ENCODE results near the gene OR52E2.

- TF ChIP-seq, protein P1, sequence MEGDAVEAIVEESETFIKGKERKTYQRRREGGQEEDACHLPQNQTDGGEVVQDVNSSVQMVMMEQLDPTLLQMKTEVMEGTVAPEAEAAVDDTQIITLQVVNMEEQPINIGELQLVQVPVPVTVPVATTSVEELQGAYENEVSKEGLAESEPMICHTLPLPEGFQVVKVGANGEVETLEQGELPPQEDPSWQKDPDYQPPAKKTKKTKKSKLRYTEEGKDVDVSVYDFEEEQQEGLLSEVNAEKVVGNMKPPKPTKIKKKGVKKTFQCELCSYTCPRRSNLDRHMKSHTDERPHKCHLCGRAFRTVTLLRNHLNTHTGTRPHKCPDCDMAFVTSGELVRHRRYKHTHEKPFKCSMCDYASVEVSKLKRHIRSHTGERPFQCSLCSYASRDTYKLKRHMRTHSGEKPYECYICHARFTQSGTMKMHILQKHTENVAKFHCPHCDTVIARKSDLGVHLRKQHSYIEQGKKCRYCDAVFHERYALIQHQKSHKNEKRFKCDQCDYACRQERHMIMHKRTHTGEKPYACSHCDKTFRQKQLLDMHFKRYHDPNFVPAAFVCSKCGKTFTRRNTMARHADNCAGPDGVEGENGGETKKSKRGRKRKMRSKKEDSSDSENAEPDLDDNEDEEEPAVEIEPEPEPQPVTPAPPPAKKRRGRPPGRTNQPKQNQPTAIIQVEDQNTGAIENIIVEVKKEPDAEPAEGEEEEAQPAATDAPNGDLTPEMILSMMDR (conservative IDR thresholded peaks at IDR 0.05 in 1 of 2, IDR thresholded peaks at IDR 0.05 in 1 of 2; ENCODE audit: extremely low read depth in 1 of 2, insufficient read depth in 1 of 2, low read depth in 1 of 2, low read length in 2 of 2), result no peak
- no peak for TF ChIP-seq EZH2 (IDR thresholded peaks at IDR 0.05; ENCODE audit: borderline replicate concordance, low read length)
Observed at GRCh38 chr11:5042091-5042490, 17.3 kb downstream of the OR52E2 start.

Measured in mammary epithelial cell (primary cell).